DMS114 treated with DMSO at 0.1 percent for 48 hours (cell line): ENCODE data around the gene CFAP97D2.
"Not testable (repeated sequence)": the region's sequence is repeated elsewhere in the genome, so short reads cannot be mapped to it uniquely, and the experiment has no call there.

ENCODE experiments used
- DNase-seq: peaks from one replicate; lab custom pipeline; 2025; ENCODE audit not compliant: unreplicated experiment; lab: John Stamatoyannopoulos, UW

Gene CFAP97D2

DNA sequence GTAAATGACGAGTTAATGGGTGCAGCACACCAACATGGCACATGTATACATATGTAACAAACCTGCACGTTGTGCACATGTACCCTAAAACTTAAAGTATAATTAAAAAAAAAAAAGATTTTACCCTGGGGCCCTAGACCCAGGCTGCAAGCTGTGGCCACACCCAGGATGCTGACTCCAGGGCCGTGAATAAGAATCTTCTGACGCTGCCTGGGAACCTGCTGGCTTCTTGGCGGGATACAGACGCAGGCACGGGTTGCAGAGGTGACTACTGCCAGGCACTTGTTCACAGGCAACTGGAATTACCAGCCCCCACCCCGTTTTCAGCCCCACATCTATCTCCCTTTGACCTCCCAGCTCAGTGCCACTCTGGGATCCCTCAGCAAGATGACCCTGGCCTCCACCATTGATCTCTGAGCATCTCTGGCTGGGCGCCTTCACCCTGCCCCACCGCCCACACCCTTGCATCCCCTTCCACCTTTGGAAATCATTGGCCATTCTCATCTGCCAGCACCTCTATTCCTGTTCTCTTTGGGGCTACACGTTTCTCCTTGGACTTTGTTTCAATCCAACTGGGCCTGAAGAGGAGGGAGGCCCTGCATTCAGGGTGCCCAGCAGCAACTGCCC, 21.1 kb upstream of the CFAP97D2 start:
- no peak for DNase-seq

DNA sequence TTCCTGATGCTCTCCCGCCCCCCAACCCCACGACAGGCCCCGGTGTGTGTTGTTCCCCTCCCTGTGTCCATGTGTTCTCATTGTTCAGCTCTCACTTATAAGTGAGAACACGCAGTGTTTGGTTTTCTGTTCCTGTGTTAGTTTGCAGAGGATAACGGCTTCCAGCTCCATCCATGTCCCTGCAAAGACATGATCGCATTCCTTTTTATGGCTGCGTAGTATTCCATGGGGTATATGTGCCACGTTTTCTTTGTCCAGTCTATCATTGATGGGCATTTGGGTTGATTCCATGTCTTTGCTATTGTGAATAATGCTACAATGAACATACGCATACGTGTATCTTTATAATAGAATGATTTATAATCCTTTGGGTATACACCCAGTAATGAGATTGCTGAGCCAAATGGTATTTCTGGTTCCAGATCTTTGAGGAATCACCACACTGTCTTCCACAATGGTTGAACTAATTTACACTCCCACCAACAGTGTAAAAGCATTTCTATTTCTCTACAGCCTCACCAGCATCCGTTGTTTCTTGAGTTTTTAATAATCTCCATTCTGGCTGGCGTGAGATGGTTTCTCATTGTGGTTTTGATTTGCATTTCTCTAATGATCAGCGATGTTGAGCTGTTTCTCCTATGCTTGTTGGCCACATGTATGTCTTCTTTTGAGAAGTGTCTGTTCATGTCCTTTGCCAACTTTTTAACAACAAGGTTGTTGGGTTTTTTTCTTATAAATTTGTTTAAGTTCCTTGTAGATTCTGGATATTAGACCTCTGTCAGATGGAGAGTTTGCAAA, 20.0 kb upstream of the CFAP97D2 start:
- DNase-seq, result not testable (repeated sequence)

- DNase-seq, result no peak
Measured at GRCh38 chr13:114161028-114161556, 18.0 kb upstream of the CFAP97D2 start.

- DNase-seq, result no peak
Measured at GRCh38 chr13:114161644-114162532, 17.2 kb upstream of the CFAP97D2 start.

GRCh38 chr13:114162533-114162922, 16.5 kb upstream of the CFAP97D2 start:
- no peak for DNase-seq

GRCh38 chr13:114164053-114164452, 15.0 kb upstream of the CFAP97D2 start:
- no peak for DNase-seq

DNA sequence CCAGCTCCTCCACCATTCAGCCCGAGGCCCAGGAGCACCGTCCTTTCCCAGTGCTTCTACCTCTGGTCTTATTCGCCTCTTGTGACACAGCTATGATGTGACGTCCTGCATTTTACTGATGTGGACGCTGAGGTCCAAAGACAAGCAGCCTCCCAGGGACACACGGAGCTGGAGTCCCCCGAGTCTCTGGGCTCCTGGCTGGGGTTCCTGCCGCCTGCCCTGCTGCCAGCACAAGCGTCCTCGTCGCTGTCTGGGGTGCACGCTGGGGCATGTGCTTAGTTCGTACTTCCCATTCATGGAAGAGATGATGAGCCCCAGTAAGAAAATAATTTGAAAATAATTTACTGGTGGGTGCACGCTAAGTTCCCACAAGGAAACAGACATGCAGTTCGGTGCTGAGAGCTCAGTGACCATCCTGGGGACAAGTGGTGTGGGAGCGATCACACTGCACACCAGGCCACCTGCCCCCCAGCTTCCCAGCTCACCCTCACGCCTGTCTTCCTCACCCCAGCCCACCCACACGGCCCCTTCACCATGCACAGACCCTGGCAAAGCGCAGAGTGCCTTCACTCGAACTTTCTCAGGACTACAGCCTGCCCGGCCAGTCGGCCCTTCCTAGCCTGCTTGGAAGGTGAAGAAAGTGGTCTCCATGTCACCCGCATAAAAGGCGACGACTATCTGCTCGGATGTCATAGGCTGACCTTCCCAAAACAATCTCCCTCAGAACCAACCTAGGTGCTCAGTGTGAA, 14.2 kb upstream of the CFAP97D2 start:
- no peak for DNase-seq

DNA sequence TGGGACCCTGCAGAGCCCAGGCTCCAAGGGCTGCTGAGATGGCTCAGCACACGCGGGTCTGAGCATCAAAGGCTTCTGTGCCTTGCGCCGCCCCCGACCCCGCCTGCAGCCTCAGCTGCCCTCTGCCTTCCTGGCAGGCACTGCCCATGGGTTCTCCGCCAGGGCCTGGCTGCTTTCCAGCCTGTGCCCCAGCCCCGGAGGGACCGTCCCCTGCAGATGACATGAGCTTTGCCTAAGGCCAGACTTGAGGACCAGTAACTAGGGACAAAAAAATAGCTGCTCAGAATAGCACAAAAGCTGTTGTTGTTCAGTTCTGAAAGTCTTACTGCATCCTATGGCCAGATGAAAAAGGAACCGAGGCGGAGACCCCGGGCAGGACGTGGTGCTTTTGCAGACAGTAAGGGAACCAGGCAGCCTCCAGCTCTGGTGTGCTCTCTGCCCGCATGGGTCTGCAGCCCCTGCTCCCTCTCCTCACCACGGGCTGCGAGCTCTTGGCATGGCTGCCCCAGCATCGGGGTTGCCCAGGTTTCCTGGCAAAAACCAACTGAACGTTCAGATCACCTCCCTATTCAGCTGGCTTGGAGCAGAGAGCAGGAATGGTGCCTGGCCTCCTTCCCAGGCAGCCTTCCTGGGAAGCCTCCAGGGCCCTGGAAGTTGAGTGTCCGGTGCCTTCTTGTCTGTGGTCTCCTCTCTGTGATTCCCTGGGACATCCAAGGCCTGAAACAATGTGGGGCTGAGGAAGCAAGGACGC, 12.5 kb upstream of the CFAP97D2 start:
- DNase-seq, result no peak

- no peak for DNase-seq
Measured at GRCh38 chr13:114167426-114167825, 11.6 kb upstream of the CFAP97D2 start.

DNA sequence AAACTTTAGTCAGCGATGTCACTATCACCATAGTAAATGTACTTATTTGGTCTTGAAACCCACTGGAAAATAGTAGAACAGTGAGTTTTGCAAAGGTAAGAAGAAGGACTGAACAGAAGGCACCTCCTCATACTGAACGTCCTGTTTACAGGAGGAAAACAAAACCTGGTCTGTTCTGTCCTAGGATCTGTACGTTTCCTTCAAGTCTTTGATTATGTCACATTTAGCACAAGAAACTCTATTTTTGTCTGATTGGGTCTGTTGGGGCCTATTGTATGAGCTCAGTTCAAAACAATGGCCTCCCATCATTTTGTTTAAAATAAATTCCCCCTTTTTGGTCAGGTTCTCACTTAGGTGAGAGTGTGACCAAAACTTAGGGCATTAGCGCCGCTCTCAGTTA, 11.2 kb upstream of the CFAP97D2 start:
- no peak for DNase-seq

DNA sequence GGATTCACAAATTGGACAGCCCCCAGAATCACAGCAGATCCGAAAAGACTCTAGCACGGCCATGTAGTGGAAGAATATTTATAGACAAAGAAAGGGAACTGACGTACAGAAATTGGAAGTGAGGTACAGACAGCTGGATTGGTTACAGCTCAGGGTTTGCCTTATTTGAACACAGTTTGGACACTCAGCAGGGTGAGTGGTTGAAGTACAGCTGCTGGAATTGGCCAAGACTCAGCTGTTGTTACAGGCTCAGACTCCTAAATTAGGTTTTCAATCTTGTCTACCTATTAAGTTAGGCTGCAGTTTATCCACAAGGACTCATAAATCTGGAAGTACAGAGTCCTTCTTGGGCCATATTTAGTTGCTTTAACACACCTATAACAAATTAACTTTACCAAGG, 5.8 kb upstream of the CFAP97D2 start:
- DNase-seq, result no peak

DNA sequence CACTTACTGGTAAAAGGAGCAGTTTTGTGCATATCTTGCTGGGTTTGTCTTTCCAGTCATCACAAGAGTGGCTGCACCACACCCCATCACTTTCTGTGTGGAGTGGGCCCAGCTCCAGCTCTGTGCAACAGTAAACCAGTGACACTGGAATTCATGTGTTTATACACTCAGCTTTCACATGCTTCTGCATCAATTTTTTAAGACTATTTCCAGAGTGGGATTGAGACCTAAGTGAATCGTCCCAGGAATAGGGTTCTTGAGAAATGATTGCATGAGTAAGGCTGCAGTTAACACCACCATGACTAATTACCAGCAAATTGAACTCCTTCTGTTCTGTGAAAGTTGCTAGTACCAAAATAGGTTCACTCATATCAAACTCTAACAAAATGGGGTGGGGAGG, 5.3 kb upstream of the CFAP97D2 start:
- no peak for DNase-seq

GRCh38 chr13:114174529-114174961, 4.5 kb upstream of the CFAP97D2 start:
- no peak for DNase-seq

DNA sequence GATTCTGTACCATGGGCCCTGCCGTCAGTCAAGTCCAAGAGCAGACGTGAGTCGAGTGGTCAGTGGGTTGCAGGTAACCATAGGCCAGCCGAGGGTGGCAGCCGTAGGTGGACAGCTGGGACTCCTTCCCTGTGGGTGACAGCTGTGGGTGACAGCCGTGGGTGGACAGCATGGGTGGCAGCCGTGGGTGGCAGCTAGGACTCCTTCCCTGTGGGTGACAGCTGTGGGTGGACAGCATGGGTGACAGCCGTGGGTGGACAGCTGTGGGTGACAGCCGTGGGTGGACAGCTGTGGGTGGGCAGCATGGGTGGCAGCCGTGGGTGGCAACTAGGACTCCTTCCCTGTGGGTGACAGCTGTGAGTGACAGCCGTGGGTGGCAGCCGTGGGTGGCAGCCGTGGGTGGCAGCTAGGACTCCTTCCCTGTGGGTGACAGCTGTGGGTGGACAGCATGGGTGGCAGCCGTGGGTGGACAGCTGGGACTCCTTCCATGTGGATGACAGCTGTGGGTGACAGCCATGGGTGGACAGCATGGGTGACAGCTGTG, 2.6 kb upstream of the CFAP97D2 start:
- DNase-seq, result not testable (repeated sequence)

DNA sequence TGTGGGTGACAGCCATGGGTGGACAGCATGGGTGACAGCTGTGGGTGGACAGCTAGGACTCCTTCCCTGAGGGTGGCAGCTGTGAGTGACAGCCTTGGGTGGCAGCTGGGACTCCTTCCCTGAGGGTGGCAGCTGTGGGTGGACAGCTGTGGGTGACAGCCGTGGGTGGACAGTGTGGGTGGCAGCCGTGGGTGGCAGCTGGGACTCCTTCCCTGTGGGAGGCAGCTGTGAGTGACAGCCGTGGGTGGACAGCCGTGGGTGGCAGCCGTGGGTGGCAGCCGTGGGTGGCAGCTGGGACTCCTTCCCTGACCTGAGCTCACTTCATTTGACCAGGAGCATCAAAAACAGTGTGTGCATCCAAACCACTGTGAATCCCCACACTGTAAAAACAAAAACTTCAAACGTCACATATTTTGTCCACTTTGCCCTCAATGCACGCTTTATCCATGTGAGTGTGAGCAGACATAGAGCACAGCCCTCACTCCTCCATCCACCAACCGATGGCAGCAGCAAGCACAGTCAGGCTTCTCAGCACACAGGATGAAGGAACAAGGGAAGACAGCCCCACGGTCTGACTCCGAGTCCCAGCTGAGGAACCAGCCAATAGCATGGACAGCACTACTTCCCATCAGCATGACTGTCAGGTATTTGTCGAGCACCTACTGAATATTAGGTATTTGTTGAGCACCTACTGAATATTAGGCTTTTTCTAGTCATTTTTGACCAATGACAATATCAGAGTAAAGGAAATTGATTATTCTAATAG, 1.6 kb upstream of the CFAP97D2 start:
- no peak for DNase-seq

DNA sequence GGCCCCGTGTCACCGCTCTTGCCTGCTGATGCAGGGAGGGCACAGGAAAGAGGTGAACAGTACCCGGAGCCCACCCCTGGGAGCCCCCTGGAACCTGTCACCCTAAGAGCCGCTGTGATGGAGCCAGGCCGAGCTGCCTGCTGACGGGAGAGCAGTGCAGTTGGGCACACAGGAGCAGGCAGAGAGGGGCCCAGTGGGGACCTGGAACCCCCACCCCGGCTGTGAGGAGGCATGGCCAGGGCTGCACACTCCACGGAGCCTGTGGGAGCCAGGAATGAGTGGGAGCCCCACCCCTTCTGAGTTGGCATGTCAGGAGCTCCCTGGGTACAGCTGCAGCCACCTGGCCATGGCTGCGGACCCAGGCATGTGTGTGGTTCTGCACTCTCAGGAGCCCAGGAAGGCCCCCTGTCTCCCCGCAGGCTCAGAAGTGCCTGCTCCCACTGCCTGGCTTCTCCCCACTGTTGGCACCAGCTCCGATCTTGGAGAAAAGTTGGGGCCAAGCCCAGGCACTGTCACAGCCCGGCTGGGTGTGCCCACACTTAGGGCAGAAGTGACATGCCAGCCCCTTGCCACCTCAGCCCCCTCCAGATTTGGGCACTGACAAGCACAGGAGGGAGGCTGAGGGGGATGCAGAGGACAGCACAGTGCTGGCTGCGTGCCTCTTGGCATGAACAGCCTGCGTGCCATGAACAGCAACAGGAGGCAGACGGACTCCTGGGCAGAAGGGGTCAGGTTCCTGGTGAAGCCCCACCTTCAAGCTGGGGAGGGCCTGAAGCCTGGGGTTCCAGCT, 6.3 kb downstream of the CFAP97D2 start:
- DNase-seq, result no peak

- DNase-seq, result no peak
Measured at GRCh38 chr13:114194853-114195252, 15.8 kb downstream of the CFAP97D2 start.

DNA sequence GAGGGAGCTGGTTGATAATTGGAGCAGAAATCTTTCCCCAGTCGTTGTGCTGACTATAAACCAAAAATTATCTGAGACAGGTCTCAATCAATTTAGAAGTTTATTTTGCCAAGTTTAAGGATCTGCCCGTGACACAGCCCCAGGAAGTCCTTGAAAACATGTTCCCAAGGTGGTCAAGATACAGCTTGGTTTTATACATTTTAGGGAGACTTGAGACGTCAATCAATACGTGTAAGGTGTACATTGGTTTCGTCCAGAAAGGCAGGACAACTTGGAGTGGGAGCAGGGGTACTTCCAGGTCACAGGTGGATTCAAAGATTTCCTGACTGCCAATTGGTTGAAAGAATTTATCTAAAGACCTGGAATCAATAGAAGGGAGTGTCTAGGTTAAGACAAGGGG, 17.6 kb downstream of the CFAP97D2 start:
- DNase-seq, result no peak
